ENCODE measurements around the gene C5. TPM values are rescaled to one million over a fixed set of nuclear protein-coding genes. Genes with fewer than 3 reads are reported as not detected.

C5 gene
- total and polyA plus RNA-seq, 2 donors (not counting 1 experiment from before 2014, with no cell fraction given), result 1.9 to 7.3 TPM

- Histone ChIP-seq H4K20me1 (ENCODE audit: control insufficient read depth, extremely low read depth, insufficient read depth, low read length) (no peaks in the 10 kb centered on the region), H3K9me3 (ENCODE audit: control insufficient read depth, insufficient read depth, low read depth, low read length) (no peaks in the 10 kb centered on the region), H3K27me3 (ENCODE audit: control insufficient read depth, insufficient read depth, low read length) (no peaks in the 10 kb centered on the region), H3K27ac (ENCODE audit: insufficient read depth, low read length) (no peak overlapping the region), H3K4me1 (ENCODE audit: control insufficient read depth, extremely low read depth, insufficient read depth, low read length) (no peaks in the 10 kb centered on the region), H3K9ac (ENCODE audit: insufficient read depth, low read length) (no peak overlapping the region), H2AFZ (ENCODE audit: low read length) (no peak overlapping the region), H3K79me2 (ENCODE audit: control insufficient read depth, insufficient read depth, low read length) (no peaks in the 10 kb centered on the region), H3K4me2 (ENCODE audit: extremely low read depth, insufficient read depth, low read length) (no peak overlapping the region), H3K4me3 (replicated peaks in 1 of 4; ENCODE audit: control extremely low read depth in 1 of 4, insufficient read depth in 1 of 4, low read depth in 3 of 4, low read length in 4 of 4) (no peak overlapping the region), H3K36me3 (ENCODE audit: control insufficient read depth, insufficient read depth, low read length) (no peaks in the 10 kb centered on the region)
- DNase-seq (ENCODE audit: low read depth in 2 of 2), result no peak
- TF ChIP-seq, protein P1, sequence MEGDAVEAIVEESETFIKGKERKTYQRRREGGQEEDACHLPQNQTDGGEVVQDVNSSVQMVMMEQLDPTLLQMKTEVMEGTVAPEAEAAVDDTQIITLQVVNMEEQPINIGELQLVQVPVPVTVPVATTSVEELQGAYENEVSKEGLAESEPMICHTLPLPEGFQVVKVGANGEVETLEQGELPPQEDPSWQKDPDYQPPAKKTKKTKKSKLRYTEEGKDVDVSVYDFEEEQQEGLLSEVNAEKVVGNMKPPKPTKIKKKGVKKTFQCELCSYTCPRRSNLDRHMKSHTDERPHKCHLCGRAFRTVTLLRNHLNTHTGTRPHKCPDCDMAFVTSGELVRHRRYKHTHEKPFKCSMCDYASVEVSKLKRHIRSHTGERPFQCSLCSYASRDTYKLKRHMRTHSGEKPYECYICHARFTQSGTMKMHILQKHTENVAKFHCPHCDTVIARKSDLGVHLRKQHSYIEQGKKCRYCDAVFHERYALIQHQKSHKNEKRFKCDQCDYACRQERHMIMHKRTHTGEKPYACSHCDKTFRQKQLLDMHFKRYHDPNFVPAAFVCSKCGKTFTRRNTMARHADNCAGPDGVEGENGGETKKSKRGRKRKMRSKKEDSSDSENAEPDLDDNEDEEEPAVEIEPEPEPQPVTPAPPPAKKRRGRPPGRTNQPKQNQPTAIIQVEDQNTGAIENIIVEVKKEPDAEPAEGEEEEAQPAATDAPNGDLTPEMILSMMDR (conservative IDR thresholded peaks at IDR 0.05 in 1 of 2, IDR thresholded peaks at IDR 0.05 in 1 of 2; ENCODE audit: low read depth in 1 of 2, low read length in 2 of 2), result no peak
- TF ChIP-seq EZH2 (IDR thresholded peaks at IDR 0.05; ENCODE audit: low read length, missing control alignments), result no peak
These were observed 38.5 kb upstream of the C5 start for GRCh38 chr9:121088576-121088975.

DNA sequence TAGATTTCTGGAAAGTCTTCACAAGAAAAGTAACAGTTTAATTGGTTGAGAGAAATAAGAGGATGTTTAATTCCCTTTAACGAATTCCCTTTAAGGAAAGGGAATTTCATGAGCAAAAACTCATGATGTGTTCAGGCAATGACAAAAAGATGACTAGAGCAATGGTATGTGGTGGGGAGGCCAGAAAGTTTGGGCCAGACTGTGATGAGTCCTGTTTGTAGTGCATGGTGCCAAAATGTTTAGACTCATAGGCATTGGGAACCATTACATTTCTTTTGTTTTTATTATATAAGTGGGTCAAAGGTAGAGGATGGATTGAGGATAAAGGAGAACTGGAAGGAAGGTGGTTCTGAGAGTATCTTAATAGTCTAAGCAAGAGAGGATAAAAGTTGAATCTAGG is 35.6 kb upstream of the C5 start:
- no peak overlapping the region for H3K27ac ChIP-seq (ENCODE audit: insufficient read depth, low read length)
- H3K4me3 ChIP-seq (replicated peaks in 1 of 4; ENCODE audit: control extremely low read depth in 1 of 4, insufficient read depth in 1 of 4, low read depth in 3 of 4, low read length in 4 of 4), result no peak overlapping the region
- H3K9me3 ChIP-seq (ENCODE audit: control insufficient read depth, insufficient read depth, low read depth, low read length), result no peaks in the 10 kb centered on the region
- H3K27me3 ChIP-seq (ENCODE audit: control insufficient read depth, insufficient read depth, low read length), result no peaks in the 10 kb centered on the region
- no peak overlapping the region for H3K9ac ChIP-seq (ENCODE audit: insufficient read depth, low read length)
- DNase-seq (ENCODE audit: low read depth in 2 of 2), result peak in 1 of 2 donors; percentile 30
- H3K4me1 ChIP-seq (ENCODE audit: control insufficient read depth, extremely low read depth, insufficient read depth, low read length), result no peaks in the 10 kb centered on the region
- H3K4me2 ChIP-seq (ENCODE audit: extremely low read depth, insufficient read depth, low read length), result no peak overlapping the region
- no peaks in the 10 kb centered on the region for H4K20me1 ChIP-seq (ENCODE audit: control insufficient read depth, extremely low read depth, insufficient read depth, low read length)
- no peak overlapping the region for H2AFZ ChIP-seq (ENCODE audit: low read length)
- no peaks in the 10 kb centered on the region for H3K36me3 ChIP-seq (ENCODE audit: control insufficient read depth, insufficient read depth, low read length)
- TF ChIP-seq EZH2 (IDR thresholded peaks at IDR 0.05; ENCODE audit: low read length, missing control alignments), result no peak
- TF ChIP-seq, protein P1 (conservative IDR thresholded peaks at IDR 0.05 in 1 of 2, IDR thresholded peaks at IDR 0.05 in 1 of 2; ENCODE audit: low read depth in 1 of 2, low read length in 2 of 2), result no peak
- H3K79me2 ChIP-seq (ENCODE audit: control insufficient read depth, insufficient read depth, low read length), result no peaks in the 10 kb centered on the region

GRCh38 chr9:121082075-121082474 is 32.0 kb upstream of the C5 start:
- H3K4me2 ChIP-seq (ENCODE audit: extremely low read depth, insufficient read depth, low read length), result no peak overlapping the region
- no peak for TF ChIP-seq EZH2 (IDR thresholded peaks at IDR 0.05; ENCODE audit: low read length, missing control alignments)
- TF ChIP-seq, protein P1 (conservative IDR thresholded peaks at IDR 0.05 in 1 of 2, IDR thresholded peaks at IDR 0.05 in 1 of 2; ENCODE audit: low read depth in 1 of 2, low read length in 2 of 2), result no peak
- H3K4me1 ChIP-seq (ENCODE audit: control insufficient read depth, extremely low read depth, insufficient read depth, low read length), result no peaks in the 10 kb centered on the region
- no peak for DNase-seq (ENCODE audit: low read depth in 2 of 2)
- H3K36me3 ChIP-seq (ENCODE audit: control insufficient read depth, insufficient read depth, low read length), result no peaks in the 10 kb centered on the region
- H3K9ac ChIP-seq (ENCODE audit: insufficient read depth, low read length), result no peak overlapping the region
- H2AFZ ChIP-seq (ENCODE audit: low read length), result no peak overlapping the region
- H3K9me3 ChIP-seq (ENCODE audit: control insufficient read depth, insufficient read depth, low read depth, low read length), result no peaks in the 10 kb centered on the region
- no peak overlapping the region for H3K4me3 ChIP-seq (replicated peaks in 1 of 4; ENCODE audit: control extremely low read depth in 1 of 4, insufficient read depth in 1 of 4, low read depth in 3 of 4, low read length in 4 of 4)
- no peaks in the 10 kb centered on the region for H3K27me3 ChIP-seq (ENCODE audit: control insufficient read depth, insufficient read depth, low read length)
- no peaks in the 10 kb centered on the region for H4K20me1 ChIP-seq (ENCODE audit: control insufficient read depth, extremely low read depth, insufficient read depth, low read length)
- no peak overlapping the region for H3K27ac ChIP-seq (ENCODE audit: insufficient read depth, low read length)
- no peaks in the 10 kb centered on the region for H3K79me2 ChIP-seq (ENCODE audit: control insufficient read depth, insufficient read depth, low read length)

Measured in fibroblast of lung (primary cell).